ENCODE data around the gene FOXI2.

The FOXI2 gene

DNA sequence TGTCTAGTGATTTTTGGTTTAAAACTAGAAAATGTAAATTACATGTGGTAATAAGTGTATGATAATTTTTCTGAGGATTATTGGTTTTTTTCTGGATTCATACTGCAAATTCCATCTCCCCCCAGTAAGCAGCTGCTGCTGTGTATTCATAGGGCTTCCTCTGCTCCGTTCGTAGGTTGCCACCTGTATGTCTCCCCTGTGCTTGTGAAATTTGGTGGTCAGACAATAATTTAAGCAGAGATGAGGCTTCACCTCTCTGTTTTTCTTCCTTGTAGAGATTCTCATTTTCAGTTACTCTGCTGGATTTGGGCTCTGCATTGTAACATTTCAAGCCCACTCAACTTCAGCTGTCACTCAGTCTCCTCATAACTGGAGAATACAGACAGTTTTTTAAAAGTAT, 50.9 kb downstream of the FOXI2 start:
- no peak for TF ChIP-seq CTCF (IDR thresholded peaks at IDR 0.05; ENCODE audit: borderline replicate concordance, control extremely low read depth, extremely low read depth, insufficient read depth, missing control alignments)
- no peak for DNase-seq (ENCODE audit: low spot score)
- in situ Hi-C loops (cut with MboI; ENCODE audit: low sequenced_read_pairs, unreplicated experiment), result no loop called here

DNA sequence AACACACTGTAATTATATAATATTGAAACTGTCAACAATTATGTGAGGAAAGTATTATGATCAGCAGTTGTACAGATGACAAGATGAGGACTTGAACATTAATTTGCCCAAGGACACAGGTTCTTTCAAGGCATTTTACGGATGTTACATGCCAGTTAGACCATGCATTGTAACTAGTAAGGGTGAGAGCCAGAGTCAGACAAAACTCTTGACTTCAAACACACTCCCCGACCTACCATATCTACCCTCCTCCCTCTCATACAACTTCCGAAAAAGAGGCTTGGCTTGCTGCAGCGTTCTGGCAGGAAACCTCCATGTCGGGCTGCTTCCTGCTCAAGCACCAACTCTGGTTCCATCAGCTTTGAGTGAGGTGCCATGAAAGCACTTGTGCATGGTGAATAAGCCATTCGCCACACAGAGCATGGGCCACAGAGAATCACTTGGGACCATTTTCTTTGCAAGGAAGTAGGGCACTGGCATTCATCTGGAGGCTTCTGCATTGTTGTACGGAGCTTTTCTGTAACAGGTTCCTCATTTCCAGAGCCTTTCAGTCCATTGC, 53.2 kb downstream of the FOXI2 start:
- no peak for DNase-seq (ENCODE audit: low spot score)
- in situ Hi-C loops (cut with MboI; ENCODE audit: low sequenced_read_pairs, unreplicated experiment), result no loop called here
- TF ChIP-seq CTCF (IDR thresholded peaks at IDR 0.05; ENCODE audit: borderline replicate concordance, control extremely low read depth, extremely low read depth, insufficient read depth, missing control alignments), result no peak
